ENCODE results near the gene UIMC1. TPM values are rescaled to one million over a fixed set of nuclear protein-coding genes. Genes with fewer than 3 reads are reported as not detected.
"Not testable (repeated sequence)": the region's sequence is repeated elsewhere in the genome, so short reads cannot be mapped to it uniquely, and the experiment has no call there.

UIMC1 gene
- total RNA-seq, 4 donors from 2014 or later = 30.0 to 34.3 (median 32.4) TPM

DNA sequence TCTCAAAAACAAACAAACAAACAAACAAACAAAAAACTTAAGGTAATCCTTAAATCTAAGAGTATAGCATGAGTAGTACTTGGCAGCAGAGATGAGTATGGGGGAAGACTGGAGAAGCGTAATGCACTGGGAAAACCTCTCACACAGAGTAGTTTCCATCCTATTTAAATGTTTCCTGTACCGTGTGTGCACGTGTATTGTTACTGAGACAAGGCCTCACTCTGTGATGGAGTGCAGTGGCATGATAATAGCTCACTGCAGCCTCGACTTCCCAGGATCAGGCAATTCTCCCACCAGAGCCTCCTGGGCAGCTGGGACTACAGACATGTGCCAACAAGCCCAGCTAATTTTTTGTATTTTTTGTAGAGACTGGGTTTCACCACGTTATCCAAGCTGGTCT lies 2.9 kb downstream of the UIMC1 start:
- Histone ChIP-seq H3K36me3 (no peaks in the 10 kb centered on the region), H3K9me3 (no peaks in the 10 kb centered on the region), H3K4me1 (peaks cover 15% of the 10 kb centered on the region in 2 donors), H3K4me3 (replicated peaks in 1 of 3) (no peak overlapping the region), H3K27me3 (no peaks in the 10 kb centered on the region), H3K27ac (no peak overlapping the region)
- TF ChIP-seq, protein P1, sequence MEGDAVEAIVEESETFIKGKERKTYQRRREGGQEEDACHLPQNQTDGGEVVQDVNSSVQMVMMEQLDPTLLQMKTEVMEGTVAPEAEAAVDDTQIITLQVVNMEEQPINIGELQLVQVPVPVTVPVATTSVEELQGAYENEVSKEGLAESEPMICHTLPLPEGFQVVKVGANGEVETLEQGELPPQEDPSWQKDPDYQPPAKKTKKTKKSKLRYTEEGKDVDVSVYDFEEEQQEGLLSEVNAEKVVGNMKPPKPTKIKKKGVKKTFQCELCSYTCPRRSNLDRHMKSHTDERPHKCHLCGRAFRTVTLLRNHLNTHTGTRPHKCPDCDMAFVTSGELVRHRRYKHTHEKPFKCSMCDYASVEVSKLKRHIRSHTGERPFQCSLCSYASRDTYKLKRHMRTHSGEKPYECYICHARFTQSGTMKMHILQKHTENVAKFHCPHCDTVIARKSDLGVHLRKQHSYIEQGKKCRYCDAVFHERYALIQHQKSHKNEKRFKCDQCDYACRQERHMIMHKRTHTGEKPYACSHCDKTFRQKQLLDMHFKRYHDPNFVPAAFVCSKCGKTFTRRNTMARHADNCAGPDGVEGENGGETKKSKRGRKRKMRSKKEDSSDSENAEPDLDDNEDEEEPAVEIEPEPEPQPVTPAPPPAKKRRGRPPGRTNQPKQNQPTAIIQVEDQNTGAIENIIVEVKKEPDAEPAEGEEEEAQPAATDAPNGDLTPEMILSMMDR (IDR thresholded peaks at IDR 0.05) = no peak
- TF ChIP-seq POLR2A (IDR thresholded peaks at IDR 0.05) = no peak
- intact Hi-C loops (cut with DNase I) = no loop called here
- 68 to 84% methylated on average over 5 of the region's 5 CpGs for WGBS, 2 donors
- DNase-seq = no peak

DNA sequence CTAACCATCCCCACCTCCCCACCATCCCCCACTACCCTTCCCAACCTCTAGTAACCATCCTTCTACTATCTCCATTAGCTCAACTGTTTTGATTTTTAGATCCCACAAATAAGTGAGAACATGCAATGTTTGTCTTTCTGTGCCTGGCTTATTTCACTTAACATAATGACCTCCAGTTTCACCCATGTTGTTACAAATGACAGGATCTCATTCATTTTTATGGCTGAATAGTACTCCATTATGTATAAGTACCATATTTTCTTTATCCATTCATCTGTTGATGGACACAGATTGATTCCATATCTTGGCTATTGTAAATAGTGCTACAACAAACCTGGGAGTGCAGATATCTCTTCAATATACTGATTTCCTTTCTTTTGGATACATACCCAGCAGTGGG lies 7.1 kb downstream of the UIMC1 start:
- DNase-seq; H3K27me3 ChIP-seq; intact Hi-C loops (cut with DNase I); H3K4me1 ChIP-seq; H3K27ac ChIP-seq; H3K36me3 ChIP-seq; H3K9me3 ChIP-seq; H3K4me3 ChIP-seq (replicated peaks in 1 of 3): not testable (repeated sequence)

DNA sequence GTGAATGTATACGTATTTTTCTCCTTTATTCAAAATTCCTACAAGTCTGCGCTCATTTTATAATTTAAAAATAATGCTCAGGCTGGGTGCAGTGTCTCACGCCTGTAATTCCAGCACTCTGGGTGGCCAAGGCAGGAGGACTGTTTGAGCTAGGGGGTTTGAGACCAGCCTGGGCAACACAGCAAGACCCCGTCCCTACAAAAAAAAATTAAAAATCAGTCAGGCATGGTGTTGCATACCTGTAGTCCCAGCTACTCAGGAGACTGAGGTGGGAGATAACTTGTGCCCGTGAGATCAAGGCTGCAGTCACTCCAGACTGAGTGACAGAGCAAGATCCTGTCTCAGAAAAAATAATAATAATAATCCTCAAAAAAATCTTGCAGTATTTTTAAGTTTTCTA lies 7.8 kb downstream of the UIMC1 start:
- Histone ChIP-seq H3K9me3 (no peaks in the 10 kb centered on the region), H3K36me3 (no peaks in the 10 kb centered on the region), H3K27ac (no peak overlapping the region), H3K27me3 (no peaks in the 10 kb centered on the region), H3K4me1 (peaks cover 0 to 4% of the 10 kb centered on the region in 2 donors), H3K4me3 (replicated peaks in 1 of 3) (no peak overlapping the region)
- DNase-seq = no peak
- WGBS, 2 donors = 96 to 97% methylated on average over 5 of the region's 5 CpGs
- intact Hi-C loops (cut with DNase I) = no loop called here
- TF ChIP-seq POLR2A (IDR thresholded peaks at IDR 0.05) = no peak
- TF ChIP-seq, protein P1 (IDR thresholded peaks at IDR 0.05) = no peak

DNA sequence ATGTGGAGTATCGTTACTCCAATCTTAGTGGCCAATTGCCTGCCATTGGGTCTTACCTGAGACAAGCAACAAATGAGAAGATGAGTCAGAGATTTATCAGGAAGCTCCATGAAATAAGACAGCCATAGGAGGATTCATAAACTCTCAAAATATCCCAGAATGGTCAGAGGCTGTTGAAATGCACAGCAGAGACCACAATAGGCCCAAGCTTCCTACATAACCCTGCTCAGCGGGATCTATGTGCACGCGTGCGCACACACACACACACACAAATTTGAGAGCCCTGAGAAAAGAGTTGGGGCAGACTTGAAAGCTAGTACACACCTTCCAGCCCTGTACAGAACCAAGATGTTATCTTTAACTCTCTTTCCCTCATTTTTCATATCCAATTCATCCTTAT lies 9.8 kb downstream of the UIMC1 start:
- H3K27ac ChIP-seq = no peak overlapping the region
- DNase-seq = no peak

DNA sequence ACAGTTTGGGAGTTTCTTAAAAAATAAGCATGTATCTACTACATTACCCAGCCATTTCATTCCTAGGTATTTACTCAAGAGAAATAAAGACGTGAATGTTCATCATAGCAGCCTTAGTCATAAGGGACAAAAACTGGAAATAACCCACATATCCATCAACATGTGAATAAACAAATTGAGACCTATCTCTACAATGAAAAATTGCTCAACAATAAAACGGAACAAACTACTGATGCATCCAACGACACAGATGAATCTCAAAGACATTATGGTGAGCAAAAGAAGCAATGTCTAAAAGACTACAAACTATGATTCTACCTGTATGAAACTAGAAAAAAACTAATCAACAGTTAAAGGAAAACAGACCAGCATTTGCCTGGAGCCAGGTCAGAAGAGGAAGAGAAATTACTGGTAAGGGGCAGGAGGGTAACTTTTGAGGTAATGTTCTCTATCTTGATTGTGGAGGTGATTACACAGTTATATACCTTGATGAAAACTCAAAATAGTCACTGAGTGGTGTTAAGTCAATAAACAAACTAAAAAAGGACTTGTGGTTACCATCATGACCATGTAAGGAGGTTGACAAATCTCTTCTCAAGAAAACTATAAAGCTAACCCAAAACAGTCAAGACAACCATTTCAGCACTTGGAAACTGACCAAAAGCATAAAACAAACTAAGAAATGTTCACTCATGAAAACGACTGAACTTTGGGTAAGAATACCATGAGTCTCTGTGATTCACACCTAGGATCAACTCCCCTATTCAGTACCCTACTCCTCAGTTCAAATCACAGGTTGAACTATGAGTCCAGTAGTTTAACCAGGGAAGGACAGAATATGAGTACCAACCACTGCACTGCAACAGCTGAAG lies 10.4 kb downstream of the UIMC1 start:
- Histone ChIP-seq H3K4me3 (replicated peaks in 1 of 3) (no peak overlapping the region), H3K4me1 (peaks cover 0 to 4% of the 10 kb centered on the region in 2 donors), H3K27ac (no peak overlapping the region), H3K9me3 (no peaks in the 10 kb centered on the region), H3K36me3 (no peaks in the 10 kb centered on the region), H3K27me3 (no peaks in the 10 kb centered on the region)
- intact Hi-C loops (cut with DNase I) = no loop called here
- DNase-seq = no peak
- TF ChIP-seq, protein P1 (IDR thresholded peaks at IDR 0.05) = no peak
- no peak for TF ChIP-seq POLR2A (IDR thresholded peaks at IDR 0.05)
- WGBS, 2 donors = 55 to 61% methylated on average over 4 of the region's 4 CpGs

More for the DNA sequence above, 9.8 kb downstream of the UIMC1 start:
- H3K9me3 ChIP-seq = no peaks in the 10 kb centered on the region
- no peak for TF ChIP-seq POLR2A (IDR thresholded peaks at IDR 0.05)
- TF ChIP-seq, protein P1 (IDR thresholded peaks at IDR 0.05) = no peak
- H3K36me3 ChIP-seq = no peaks in the 10 kb centered on the region
- peaks cover 0 to 4% of the 10 kb centered on the region in 2 donors for H3K4me1 ChIP-seq
- intact Hi-C loops (cut with DNase I) = no loop called here
- no peaks in the 10 kb centered on the region for H3K27me3 ChIP-seq
- no peak overlapping the region for H3K4me3 ChIP-seq (replicated peaks in 1 of 3)
- 95 to 98% methylated on average over 5 of the region's 5 CpGs for WGBS, 2 donors

Measured in thyroid gland (tissue), 4 donors.